HG02571 (cell line): ENCODE measurements around the gene TIMM17A.
A peak's percentile ranks its signal among the peaks of the same experiment; 100 is the strongest.
"Not testable (repeated sequence)": the region's sequence is repeated elsewhere in the genome, so short reads cannot be mapped to it uniquely, and the experiment has no call there.

Experiments
- ATAC-seq: cut with Tn5 transposase; IDR thresholded peaks from one replicate; pipeline ENCODE4 v1.9.1; 2021; ENCODE audit warnings: mild to moderate bottlenecking, moderate library complexity; ENCODE audit not compliant: unreplicated experiment

The TIMM17A gene

GRCh38 chr1:201939574-201939973, 15.7 kb upstream of the TIMM17A start:
- no peak for ATAC-seq

DNA sequence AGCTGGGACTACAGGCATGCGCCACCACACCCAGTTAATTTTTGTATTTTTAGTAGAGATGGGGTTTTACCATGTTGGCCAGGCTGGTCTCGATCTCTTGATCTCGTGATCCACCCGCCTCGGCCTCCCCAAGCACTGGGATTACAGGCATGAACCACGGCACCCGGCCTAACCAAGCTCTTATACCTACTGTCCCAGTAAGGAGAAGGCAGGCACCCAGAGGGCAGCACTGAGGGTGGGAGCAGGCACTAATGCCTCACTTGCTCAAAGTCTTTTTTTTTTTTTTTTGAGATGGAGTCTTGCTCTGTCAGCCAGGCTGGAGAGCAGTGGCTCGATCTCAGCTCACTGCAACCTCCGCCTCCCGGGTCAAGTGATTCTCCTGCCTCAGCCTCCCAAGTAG, 15.0 kb upstream of the TIMM17A start:
- not testable (repeated sequence) for ATAC-seq

- ATAC-seq = no peak
These were observed 13.7 kb upstream of the TIMM17A start for GRCh38 chr1:201941420-201942128.

DNA sequence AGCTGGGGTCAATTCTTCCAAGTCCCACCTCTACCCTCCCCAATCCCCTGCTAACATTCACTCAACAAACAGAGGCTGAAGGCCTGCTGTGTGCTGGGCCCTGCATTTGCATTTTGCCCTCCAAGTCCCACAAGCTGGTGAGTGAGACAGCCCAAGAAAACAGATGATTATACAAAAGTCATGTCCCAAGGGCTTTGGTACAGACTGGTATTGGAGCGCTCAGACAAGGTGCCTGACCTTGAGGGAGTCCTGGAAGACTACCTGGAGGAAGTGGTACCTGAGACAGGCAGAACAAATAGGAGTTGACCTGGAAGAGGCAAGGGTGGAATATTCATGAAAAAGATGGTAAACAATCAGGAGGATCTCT, 13.2 kb upstream of the TIMM17A start:
- no peak for ATAC-seq

DNA sequence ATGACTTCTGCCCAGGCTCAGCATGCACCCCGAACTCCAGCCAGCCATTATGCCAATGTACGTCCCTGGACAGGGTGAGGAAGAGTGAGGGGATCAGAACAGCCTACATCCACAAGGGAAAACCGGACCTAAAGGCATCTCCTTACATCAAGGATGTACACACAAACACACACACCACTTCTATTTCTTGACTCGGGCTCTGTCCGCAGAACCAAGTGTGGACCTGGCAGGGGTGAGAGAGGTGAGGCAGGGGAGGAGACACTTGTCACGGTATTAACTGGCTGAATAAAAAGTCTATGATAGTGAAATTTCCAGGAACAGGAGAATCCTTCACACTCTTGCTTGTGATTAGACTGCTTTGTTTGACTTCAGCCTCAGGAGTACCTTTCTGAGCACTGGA, 11.3 kb upstream of the TIMM17A start:
- ATAC-seq = no peak

DNA sequence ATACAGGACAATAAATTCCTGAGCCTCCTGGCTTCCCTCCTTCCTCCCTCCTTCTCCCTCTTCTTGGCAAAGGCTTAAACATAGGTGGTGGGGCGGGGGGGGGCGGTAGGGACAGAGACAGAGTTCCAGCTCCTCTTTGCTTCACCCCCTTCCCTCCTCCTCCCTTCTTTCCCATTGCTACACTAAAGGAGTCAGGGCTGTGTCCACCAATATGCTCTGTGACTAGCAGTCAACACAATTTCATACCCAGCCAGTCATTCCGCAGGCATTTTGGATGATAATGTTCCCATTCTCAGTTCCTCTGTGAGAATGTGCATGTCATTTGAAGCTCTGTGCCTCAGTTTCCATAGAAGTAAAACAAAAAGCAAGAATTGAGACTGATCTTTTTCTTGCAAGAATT, 10.7 kb upstream of the TIMM17A start:
- no peak for ATAC-seq

- ATAC-seq = no peak
These were observed 10.1 kb upstream of the TIMM17A start for GRCh38 chr1:201945157-201945556.

DNA sequence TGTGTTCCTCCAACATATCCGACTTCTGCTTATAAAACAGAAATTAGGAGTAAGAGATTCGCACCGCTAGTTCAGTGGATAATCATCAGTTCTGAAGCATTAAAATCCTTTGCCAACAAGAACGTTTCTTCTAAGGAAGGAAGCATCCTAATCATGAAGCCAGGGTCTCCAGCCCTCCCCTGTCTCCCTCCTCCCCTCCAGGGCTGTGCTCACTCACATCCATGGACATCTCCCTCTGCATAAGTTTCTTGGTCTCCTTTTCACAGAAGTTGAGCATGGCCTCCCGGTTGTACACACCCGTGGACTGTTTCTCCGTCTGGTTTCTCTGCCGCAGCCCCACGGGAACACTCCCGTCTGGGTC, 9.5 kb upstream of the TIMM17A start:
- no peak for ATAC-seq

- ATAC-seq = no peak
These were observed 8.9 kb upstream of the TIMM17A start, which contains the start of gene LMOD1 for GRCh38 chr1:201946224-201946908. LMOD1 (minus strand) TSS chr1:201946548; CDS start chr1:201946340, 208 bp downstream.

- no peak for ATAC-seq
These were observed 7.7 kb upstream of the TIMM17A start for GRCh38 chr1:201947697-201948008.

GRCh38 chr1:201949491-201949890, 5.8 kb upstream of the TIMM17A start:
- no peak for ATAC-seq

DNA sequence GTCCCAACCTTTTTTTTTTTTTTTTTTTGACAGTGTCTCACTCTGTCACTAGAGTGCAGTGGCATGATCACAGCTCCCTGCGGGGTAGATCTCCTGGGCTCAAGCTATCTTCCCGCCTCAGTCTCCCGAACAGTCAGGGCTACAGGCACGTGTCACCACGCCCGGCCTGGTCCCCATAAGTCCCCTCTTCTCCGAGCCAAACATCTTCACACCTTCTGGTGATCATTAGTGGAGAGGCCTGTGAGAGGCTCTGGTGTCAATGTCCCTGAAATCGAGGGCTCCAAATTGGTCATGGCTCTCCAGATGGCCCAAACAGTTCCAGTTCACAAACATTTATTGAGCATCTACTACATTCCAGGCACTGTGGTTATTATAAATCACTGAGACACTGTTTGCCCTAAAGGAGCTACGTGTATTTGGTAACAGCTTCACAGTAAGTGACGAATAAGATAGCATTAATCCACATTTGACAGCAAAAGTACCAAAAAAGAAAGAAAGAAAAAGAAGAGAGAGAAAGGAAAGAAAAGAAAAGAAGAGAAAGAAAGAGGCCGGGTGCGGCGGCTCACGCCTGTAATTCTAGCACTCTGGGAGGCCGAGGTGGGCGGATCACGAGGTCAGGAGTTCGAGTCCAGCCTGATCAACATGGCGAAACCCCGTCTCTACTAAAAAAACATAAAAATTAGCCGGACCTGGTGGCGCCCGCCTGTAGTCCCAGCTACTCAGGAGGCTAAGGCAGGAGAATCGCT, 867 bp upstream of the TIMM17A start:
- no peak for ATAC-seq

- peak; percentile 9 for ATAC-seq
These were observed 433 bp downstream of the TIMM17A start for GRCh38 chr1:201955729-201956143.

DNA sequence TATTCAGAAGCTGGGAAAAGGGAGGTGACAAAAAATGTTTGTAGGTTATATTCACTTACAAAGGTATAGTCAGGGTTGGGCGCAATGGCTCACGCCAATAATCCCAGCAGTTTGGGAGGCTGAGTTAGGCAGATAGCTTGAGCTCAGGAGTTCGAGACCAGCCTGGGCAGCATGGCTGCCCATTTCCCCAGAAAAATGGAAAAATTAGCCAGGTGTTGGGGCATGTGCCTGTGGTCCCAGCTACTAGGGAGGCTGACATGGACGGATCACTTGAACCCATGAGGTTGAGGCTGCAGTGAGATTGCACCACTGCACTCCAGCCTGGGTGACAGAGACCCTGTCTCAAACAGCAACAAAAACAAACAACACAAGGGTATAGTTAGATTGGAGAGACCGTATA, 3.0 kb downstream of the TIMM17A start:
- no peak for ATAC-seq

DNA sequence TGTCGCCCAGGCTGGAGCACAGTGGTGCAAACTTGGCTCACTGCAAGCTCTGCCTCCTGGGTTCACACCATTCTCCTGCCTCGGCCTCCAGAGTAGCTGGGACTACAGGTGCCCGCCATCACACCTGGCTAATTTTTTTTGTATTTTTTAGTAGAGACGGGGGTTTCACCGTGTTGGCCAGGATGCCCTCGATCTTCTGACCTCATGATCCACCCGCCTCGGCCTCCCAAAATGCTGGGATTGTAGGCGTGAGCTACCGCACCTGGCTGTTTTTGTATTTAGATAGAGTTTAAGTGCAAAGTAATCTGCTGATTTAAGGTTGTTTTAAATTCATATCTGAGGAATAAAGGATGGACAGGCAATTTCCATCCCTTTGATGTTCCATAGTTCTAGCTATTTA, 7.1 kb downstream of the TIMM17A start:
- not testable (repeated sequence) for ATAC-seq

DNA sequence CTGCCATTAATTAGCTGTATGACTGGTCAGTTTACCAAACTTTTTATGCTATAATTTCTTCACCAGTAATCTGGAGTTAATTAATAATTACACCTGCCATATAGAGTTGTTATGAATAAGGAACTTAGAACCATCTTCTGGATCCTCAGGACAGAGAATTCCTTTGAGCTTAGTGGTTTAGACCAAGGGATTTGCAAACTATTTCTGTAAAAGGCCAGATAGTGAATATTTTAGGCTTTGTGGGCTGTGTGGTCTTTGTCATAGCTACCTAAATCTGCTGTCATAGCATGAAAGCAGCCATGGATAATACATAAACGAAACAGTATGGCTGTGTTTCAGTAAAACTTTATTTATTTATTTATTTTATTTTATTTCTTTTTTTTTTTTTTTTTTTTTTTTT, 9.0 kb downstream of the TIMM17A start:
- ATAC-seq = no peak

- ATAC-seq = no peak
These were observed 10.9 kb downstream of the TIMM17A start for GRCh38 chr1:201966171-201966570.

GRCh38 chr1:201968202-201968925, 13.1 kb downstream of the TIMM17A start:
- no peak for ATAC-seq

GRCh38 chr1:201970334-201971159, 15.2 kb downstream of the TIMM17A start:
- no peak for ATAC-seq

DNA sequence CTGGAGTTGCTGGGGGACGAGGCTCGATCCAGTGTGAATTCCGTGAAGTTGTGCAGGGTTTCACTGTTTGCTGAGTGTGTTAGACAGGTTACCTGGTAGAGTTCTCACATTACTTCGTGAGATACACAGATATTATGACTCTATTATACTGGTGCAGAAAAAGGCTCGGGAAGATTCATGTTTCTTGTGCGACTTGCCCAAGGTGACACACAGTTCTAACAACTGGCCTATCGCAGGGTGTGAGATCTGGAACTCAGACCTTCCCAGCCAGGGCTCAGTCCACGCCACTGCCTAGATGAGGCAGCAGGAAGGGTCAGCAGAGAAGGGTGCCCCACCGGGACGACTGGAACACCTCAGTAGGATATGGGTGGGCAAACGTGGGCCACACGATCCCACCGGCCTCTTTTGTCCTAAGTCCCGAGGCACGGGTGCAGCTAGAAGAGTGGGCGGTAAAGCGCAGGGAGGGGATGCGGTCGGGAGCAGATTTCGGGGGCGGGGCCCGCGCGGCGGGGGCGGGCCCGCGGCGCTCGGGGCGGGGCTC, 26.8 kb downstream of the TIMM17A start:
- ATAC-seq = peak; percentile 5
